Epidermal melanocyte (primary cell): ENCODE results near the gene PHACTR3.

ENCODE experiments used
- DNase-seq: peaks from one replicate; pipeline ENCODE4 v3.0.0; 2011; ENCODE audit warnings: low spot score; ENCODE audit not compliant: insufficient read length

Gene PHACTR3

GRCh38 chr20:59670786-59671492 lies 66.6 kb downstream of the PHACTR3 start:
- DNase-seq = no peak

GRCh38 chr20:59671661-59672471 lies 67.5 kb downstream of the PHACTR3 start:
- no peak for DNase-seq

GRCh38 chr20:59672576-59672975 lies 68.2 kb downstream of the PHACTR3 start:
- DNase-seq = no peak

- DNase-seq = no peak
Measured at GRCh38 chr20:59673288-59673997, 69.1 kb downstream of the PHACTR3 start.

GRCh38 chr20:59673998-59674445 lies 69.7 kb downstream of the PHACTR3 start:
- no peak for DNase-seq

GRCh38 chr20:59676126-59676850 lies 71.9 kb downstream of the PHACTR3 start:
- no peak for DNase-seq

- no peak for DNase-seq
Measured at GRCh38 chr20:59676851-59677182, 72.5 kb downstream of the PHACTR3 start.

- DNase-seq = no peak
Measured at GRCh38 chr20:59677586-59677985, 73.2 kb downstream of the PHACTR3 start.

GRCh38 chr20:59678288-59678687 lies 73.9 kb downstream of the PHACTR3 start:
- DNase-seq = peak; percentile 56

GRCh38 chr20:59678951-59679350 lies 74.6 kb downstream of the PHACTR3 start:
- no peak for DNase-seq

- no peak for DNase-seq
Measured at GRCh38 chr20:59680148-59680650, 75.9 kb downstream of the PHACTR3 start.

- no peak for DNase-seq
Measured at GRCh38 chr20:59680852-59681251, 76.5 kb downstream of the PHACTR3 start.

GRCh38 chr20:59682603-59683002 lies 78.3 kb downstream of the PHACTR3 start:
- DNase-seq = no peak

- no peak for DNase-seq
Measured at GRCh38 chr20:59683181-59683580, 78.8 kb downstream of the PHACTR3 start.

GRCh38 chr20:59684685-59685242 lies 80.4 kb downstream of the PHACTR3 start:
- no peak for DNase-seq

- DNase-seq = no peak
Measured at GRCh38 chr20:59686404-59687346, 82.3 kb downstream of the PHACTR3 start.

- DNase-seq = no peak
Measured at GRCh38 chr20:59688356-59688755, 84.0 kb downstream of the PHACTR3 start.

- DNase-seq = no peak
Measured at GRCh38 chr20:59688999-59689398, 84.7 kb downstream of the PHACTR3 start.

GRCh38 chr20:59690101-59690500 lies 85.8 kb downstream of the PHACTR3 start:
- DNase-seq = no peak

- no peak for DNase-seq
Measured at GRCh38 chr20:59690976-59691375, 86.6 kb downstream of the PHACTR3 start.
